Esophagus squamous epithelium (tissue), 5 donors: ENCODE measurements around the gene HM13. TPM values are rescaled to one million over a fixed set of nuclear protein-coding genes. Genes with fewer than 3 reads are reported as not detected.

Source experiments
- DNase-seq: peaks from one replicate; lab custom pipeline; 2025; lab: John Stamatoyannopoulos, UW
- H3K27ac ChIP-seq, 4 donors: fragments of 200-600 bp; sonication (generic); one replicate each; pipeline ENCODE4 v1.5.1; 2016 to 2019; ENCODE audit warnings: mild to moderate bottlenecking in 1 of 4
- H3K27me3 ChIP-seq, 4 donors: fragments of 200-600 bp; sonication (generic); 1 replicate in 3 of 4; 2 replicates in 1 of 4; pipeline versions ENCODE4 v1.5.1 to v1.6.0; 2017 to 2021; ENCODE audit warnings: antibody characterized with exemption in 1 of 4
- H3K36me3 ChIP-seq, 3 donors: fragments of 200-600 bp; sonication (generic); one replicate each; pipeline ENCODE4 v1.5.1; 2016 to 2019
- H3K4me1 ChIP-seq, 3 donors: fragments of 200-600 bp; sonication (generic); one replicate each; pipeline ENCODE4 v1.5.1; 2017 to 2019
- H3K4me3 ChIP-seq, 4 donors: fragments of 200-600 bp; sonication (generic); 1 replicate in 3 of 4; 2 replicates in 1 of 4; pipeline ENCODE4 v1.5.1; 2016 to 2019; ENCODE audit warnings: mild to moderate bottlenecking in 2 of 4, moderate library complexity in 1 of 4
- H3K9me3 ChIP-seq, 3 donors: fragments of 200-600 bp; sonication (generic); one replicate each; pipeline ENCODE4 v1.5.1; 2016 to 2019
- CTCF ChIP-seq, 6 experiments: fragments of 450-650 bp in 4 of 6; fragments of 200-600 bp in 2 of 6; sonication (generic) in 2 of 6; IDR thresholded peaks; one replicate each; pipeline ENCODE4 v1.5.1; 2016 to 2019; ENCODE audit warnings: antibody characterized with exemption in 6 of 6, mild to moderate bottlenecking in 4 of 6, moderate library complexity in 4 of 6
- POLR2A ChIP-seq, 4 donors: fragments of 450-650 bp; IDR thresholded peaks; one replicate each; pipeline ENCODE4 v1.6.1; 2017; ENCODE audit warnings: antibody characterized with exemption in 4 of 4, mild to moderate bottlenecking in 4 of 4, moderate library complexity in 3 of 4
- WGBS, 2 donors: methylation state at CpG; one replicate each; pipeline ENCODE4 v1.1.5; 2018; 5-methylcytosine and 5-hydroxymethylcytosine counted together
- intact Hi-C: fragments of 100-400 bp; cut with DNase I; formaldehyde crosslinking; loops from one replicate; pipeline ENCODE4 v1.15.0; 2022
- total RNA-seq, 4 donors: library from RNA; depleted of rRNA; stranded (reverse); fragments of >200 nt; gene quantifications; one replicate each; pipeline ENCODE4 v1.1.0, GENCODE V29; 2016
- donor health status: DM: yes; HTN: yes; CAD: no.

The HM13 gene
- total RNA-seq, 4 donors from 2014 or later, result 76.3 to 162 (median 108) TPM

DNA sequence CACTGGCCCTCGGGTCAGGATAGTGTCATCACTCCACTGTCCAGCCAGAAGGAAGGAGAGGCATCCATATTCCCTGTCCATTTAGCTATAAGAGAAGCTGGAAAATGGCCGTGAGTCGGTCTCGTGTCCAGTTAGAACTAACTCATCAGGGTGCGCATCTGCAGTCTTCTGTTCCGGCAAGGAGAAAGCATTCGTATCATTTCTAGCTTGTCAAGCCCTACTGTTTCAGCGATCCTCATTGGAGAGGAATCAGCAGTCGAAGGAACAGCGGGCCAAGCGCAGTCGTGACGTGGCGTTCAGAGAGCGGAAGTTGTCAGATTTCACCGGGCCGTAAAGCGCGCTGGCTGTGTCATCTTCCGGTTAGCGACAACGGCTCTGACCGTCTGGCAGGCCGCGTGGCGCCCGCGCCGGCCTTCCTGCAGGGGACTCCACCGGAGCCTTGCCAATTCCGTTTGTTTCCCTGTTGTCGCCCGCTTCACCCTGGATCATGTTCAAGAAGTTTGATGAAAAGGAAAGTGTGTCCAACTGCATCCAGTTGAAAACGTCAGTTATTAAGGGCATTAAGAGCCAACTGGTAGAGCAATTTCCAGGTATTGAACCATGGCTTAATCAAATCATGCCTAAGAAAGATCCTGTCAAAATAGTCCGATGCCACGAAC, 32.9 kb downstream of the HM13 start:
- Histone ChIP-seq H3K27me3 (no peaks in the 10 kb centered on the region), H3K9me3 (no peaks in the 10 kb centered on the region), H3K36me3 (peaks cover 24 to 81% (median 26%) of the 10 kb centered on the region in 3 donors), H3K27ac (peak overlapping the region; percentile 77 to 95 (median 90)), H3K4me3 (peak overlapping the region; percentile 22 to 71 (median 50)), H3K4me1 (peaks cover 5 to 76% (median 23%) of the 10 kb centered on the region in 3 donors)
- DNase-seq, result peak; percentile 20
- TF ChIP-seq CTCF (IDR thresholded peaks at IDR 0.05), result peak in 1 of 6 experiments; percentile 15
- peak in 2 of 4 donors; percentile 32 to 68 for TF ChIP-seq POLR2A (IDR thresholded peaks at IDR 0.05)
- 48 to 55% methylated on average over 12 to 32 of the region's 36 CpGs for WGBS, 2 donors
- intact Hi-C loops, result no loop called here

GRCh38 chr20:31547720-31548298, 33.6 kb downstream of the HM13 start:
- Histone ChIP-seq H3K4me3 (peak overlapping the region; percentile 22 to 71 (median 50)), H3K4me1 (peaks cover 5 to 76% (median 23%) of the 10 kb centered on the region in 3 donors), H3K9me3 (no peaks in the 10 kb centered on the region), H3K27ac (peak overlapping the region; percentile 77 to 95 (median 90)), H3K27me3 (no peaks in the 10 kb centered on the region), H3K36me3 (peaks cover 26 to 81% (median 31%) of the 10 kb centered on the region in 3 donors)
- WGBS, 2 donors, result 46 to 51% methylated on average over 6 of the region's 6 CpGs
- TF ChIP-seq CTCF (IDR thresholded peaks at IDR 0.05), result no peak
- no peak for TF ChIP-seq POLR2A (IDR thresholded peaks at IDR 0.05)
- no peak for DNase-seq
- intact Hi-C loops, result no loop called here

- WGBS, 2 donors, result 70 to 97% methylated on average over 2 to 6 of the region's 11 CpGs
- intact Hi-C loops, result no loop called here
- no peak for DNase-seq
- no peaks in the 10 kb centered on the region for H3K9me3 ChIP-seq
- no peaks in the 10 kb centered on the region for H3K27me3 ChIP-seq
- peaks cover 26 to 85% (median 31%) of the 10 kb centered on the region in 3 donors for H3K36me3 ChIP-seq
- TF ChIP-seq CTCF (IDR thresholded peaks at IDR 0.05) (no peak), POLR2A (IDR thresholded peaks at IDR 0.05) (no peak)
- H3K27ac ChIP-seq, result peak overlapping the region in 2 of 4 donors; percentile 88 to 92
- peak overlapping the region in 1 of 4 donors; percentile 71 for H3K4me3 ChIP-seq
- H3K4me1 ChIP-seq, result peaks cover 2 to 70% (median 16%) of the 10 kb centered on the region in 3 donors
These were observed 34.7 kb downstream of the HM13 start for GRCh38 chr20:31548820-31549512.

DNA sequence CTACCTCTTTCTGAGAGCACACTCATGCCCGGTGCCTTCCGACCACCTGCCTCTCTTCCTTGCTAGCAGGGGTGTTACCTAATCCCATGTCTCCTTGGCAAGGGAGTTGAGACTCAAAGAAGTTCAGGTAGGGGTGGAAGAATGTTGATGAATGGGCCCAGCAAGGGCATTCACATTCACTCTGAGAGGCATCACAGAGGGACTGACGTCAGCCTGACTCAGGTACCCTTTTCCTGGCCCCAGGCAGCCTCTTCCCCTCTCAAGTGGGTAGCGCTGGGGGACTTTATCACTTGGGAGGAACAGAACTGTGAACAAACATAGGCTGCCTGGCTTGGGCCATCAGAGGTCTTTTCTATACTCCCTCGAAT, 35.3 kb downstream of the HM13 start:
- peaks cover 26 to 90% (median 31%) of the 10 kb centered on the region in 3 donors for H3K36me3 ChIP-seq
- intact Hi-C loops, result no loop called here
- H3K4me1 ChIP-seq, result peaks cover 0 to 65% (median 12%) of the 10 kb centered on the region in 3 donors
- no peak overlapping the region for H3K27ac ChIP-seq
- no peak for DNase-seq
- H3K4me3 ChIP-seq, result no peak overlapping the region
- TF ChIP-seq CTCF (IDR thresholded peaks at IDR 0.05), result no peak
- TF ChIP-seq POLR2A (IDR thresholded peaks at IDR 0.05), result no peak
- H3K9me3 ChIP-seq, result no peaks in the 10 kb centered on the region
- no peaks in the 10 kb centered on the region for H3K27me3 ChIP-seq
- 86 to 89% methylated on average over 3 to 5 of the region's 5 CpGs for WGBS, 2 donors
